Stomach (tissue), 9 donors: Measurements from ENCODE around the gene ATXN1. TPM values are rescaled to one million over a fixed set of nuclear protein-coding genes. Genes with fewer than 3 reads are reported as not detected.
A peak's percentile ranks its signal among the peaks of the same experiment; 100 is the strongest.

ENCODE experiments used
- DNase-seq, 2 donors: peaks; one replicate each; pipeline versions ENCODE4 v3.0.0 to v3.0.0-alpha.2; 2013 to 2019
- H3K27ac ChIP-seq, 5 donors: fragments of 200-600 bp in 4 of 5; sonication (generic) in 4 of 5; one replicate each; pipeline ENCODE4 v1.5.1; 2013 to 2019; ENCODE audit warnings: mild to moderate bottlenecking in 1 of 5, moderate library complexity in 1 of 5
- H3K27me3 ChIP-seq, 3 donors: fragments of 200-600 bp; sonication (generic); one replicate each; pipeline ENCODE4 v1.5.1; 2017 to 2019; ENCODE audit warnings: mixed run types in 1 of 3
- H3K36me3 ChIP-seq, 4 donors: fragments of 200-600 bp; sonication (generic); 1 replicate in 3 of 4; 2 replicates in 1 of 4; pipeline ENCODE4 v1.5.1; 2016 to 2019
- H3K4me1 ChIP-seq, 4 donors: fragments of 200-600 bp; sonication (generic); one replicate each; pipeline ENCODE4 v1.5.1; 2016 to 2019
- H3K4me3 ChIP-seq, 4 donors: fragments of 200-600 bp; sonication (generic) in 3 of 4; one replicate each; pipeline ENCODE4 v1.5.1; 2016 to 2019; ENCODE audit warnings: mild to moderate bottlenecking in 1 of 4
- H3K9me3 ChIP-seq, 4 donors: fragments of 200-600 bp; sonication (generic); one replicate each; pipeline ENCODE4 v1.5.1; 2016 to 2019
- EP300 ChIP-seq: sonication (generic); formaldehyde crosslinking; IDR thresholded peaks from one replicate; pipeline ENCODE4 v1.6.1; 2017; ENCODE audit warnings: antibody characterized with exemption
- POLR2A ChIP-seq, 4 donors: fragments of 450-650 bp; IDR thresholded peaks; one replicate each; pipeline ENCODE4 v1.6.1; 2016; ENCODE audit warnings: antibody characterized with exemption in 4 of 4, control low read depth in 2 of 4, mild to moderate bottlenecking in 1 of 4, moderate library complexity in 1 of 4
- POLR2AphosphoS5 ChIP-seq, 3 donors: sonication (generic); formaldehyde crosslinking; IDR thresholded peaks; one replicate each; pipeline ENCODE4 v1.6.1; 2016; ENCODE audit warnings: antibody characterized with exemption in 3 of 3
- WGBS, 5 donors: extraction: QIAGEN DNeasy Blood & Tissue Kit in 3 of 5; methylation state at CpG; one replicate each; pipeline versions ENCODE4 v1.1.5 to v1.1.7; 2013 to 2018; 5-methylcytosine and 5-hydroxymethylcytosine counted together
- intact Hi-C: fragments of 100-400 bp; cut with DNase I; formaldehyde crosslinking; loops from one replicate; pipeline ENCODE4 v1.15.1; 2023; ENCODE audit warnings: low total_unique reads
- polyA plus RNA-seq, 3 donors: library from polyadenylated mRNA; stranded (reverse); fragments of 200-250 nt; gene quantifications; one replicate each; pipeline ENCODE4 v1.2.3, GENCODE V29; 2013
- total RNA-seq, 5 donors: library from RNA; depleted of rRNA; stranded (reverse); fragments of >200 nt; gene quantifications; one replicate each; pipeline versions ENCODE4 v1.1.0 to v1.2.3, GENCODE V29; 2014 to 2016
- TF ChIP-seq, protein P1 (sequence below), 7 experiments: fragments of 450-650 bp in 4 of 7; fragments of 200-600 bp in 3 of 7; sonication (generic) in 3 of 7; IDR thresholded peaks; one replicate each; pipeline ENCODE4 v1.5.1; 2016 to 2019; ENCODE audit warnings: antibody characterized with exemption in 7 of 7, control low read depth in 2 of 7, mild to moderate bottlenecking in 1 of 7
- donor health status: healthy with polysubstance abuse.
- donor health status: Bipolar disorder and iron deficiency.
- donor health status: healthy.

Gene ATXN1
- total and polyA plus RNA-seq, 8 donors, result 5.2 to 106 (median 39.0) TPM

- no peaks in the 10 kb centered on the region for H3K9me3 ChIP-seq
- peak overlapping the region in 3 of 5 donors; percentile 13 to 71 (median 16) for H3K27ac ChIP-seq
- H3K4me1 ChIP-seq, result peaks cover 0 to 57% (median 33%) of the 10 kb centered on the region in 4 donors
- WGBS, 5 donors, result 54 to 64% (median 58%) methylated on average over 9 to 10 of the region's 10 CpGs
- intact Hi-C loops, result loop anchor here (10.0 kb wide), 1 partner anchor 436 kb away; no protein-coding TSS in a partner anchor
- TF ChIP-seq, protein P1, sequence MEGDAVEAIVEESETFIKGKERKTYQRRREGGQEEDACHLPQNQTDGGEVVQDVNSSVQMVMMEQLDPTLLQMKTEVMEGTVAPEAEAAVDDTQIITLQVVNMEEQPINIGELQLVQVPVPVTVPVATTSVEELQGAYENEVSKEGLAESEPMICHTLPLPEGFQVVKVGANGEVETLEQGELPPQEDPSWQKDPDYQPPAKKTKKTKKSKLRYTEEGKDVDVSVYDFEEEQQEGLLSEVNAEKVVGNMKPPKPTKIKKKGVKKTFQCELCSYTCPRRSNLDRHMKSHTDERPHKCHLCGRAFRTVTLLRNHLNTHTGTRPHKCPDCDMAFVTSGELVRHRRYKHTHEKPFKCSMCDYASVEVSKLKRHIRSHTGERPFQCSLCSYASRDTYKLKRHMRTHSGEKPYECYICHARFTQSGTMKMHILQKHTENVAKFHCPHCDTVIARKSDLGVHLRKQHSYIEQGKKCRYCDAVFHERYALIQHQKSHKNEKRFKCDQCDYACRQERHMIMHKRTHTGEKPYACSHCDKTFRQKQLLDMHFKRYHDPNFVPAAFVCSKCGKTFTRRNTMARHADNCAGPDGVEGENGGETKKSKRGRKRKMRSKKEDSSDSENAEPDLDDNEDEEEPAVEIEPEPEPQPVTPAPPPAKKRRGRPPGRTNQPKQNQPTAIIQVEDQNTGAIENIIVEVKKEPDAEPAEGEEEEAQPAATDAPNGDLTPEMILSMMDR (IDR thresholded peaks at IDR 0.05), result peak in 3 of 7 experiments; percentile 21 to 29 (median 24)
- TF ChIP-seq EP300, result no peak
- TF ChIP-seq POLR2AphosphoS5 (IDR thresholded peaks at IDR 0.05), result peak; percentile 35 to 75 (median 56)
- H3K27me3 ChIP-seq, result no peaks in the 10 kb centered on the region
- no peaks in the 10 kb centered on the region for H3K36me3 ChIP-seq
- no peak overlapping the region for H3K4me3 ChIP-seq
- DNase-seq, result peak; percentile 34 to 85
Measured at GRCh38 chr6:16338577-16339264, 422.5 kb downstream of the ATXN1 start.

- Histone ChIP-seq H3K27me3 (no peaks in the 10 kb centered on the region), H3K4me1 (peaks cover under 1 to 61% (median 36%) of the 10 kb centered on the region in 4 donors), H3K36me3 (no peaks in the 10 kb centered on the region), H3K4me3 (no peak overlapping the region), H3K9me3 (no peaks in the 10 kb centered on the region), H3K27ac (peak overlapping the region in 3 of 5 donors; percentile 27 to 71 (median 50))
- peak; percentile 59 to 76 (median 67) for TF ChIP-seq POLR2AphosphoS5 (IDR thresholded peaks at IDR 0.05)
- TF ChIP-seq, protein P1 (IDR thresholded peaks at IDR 0.05), result no peak
- intact Hi-C loops, result loop anchor here (10.0 kb wide), 1 partner anchor 437 kb away; no protein-coding TSS in a partner anchor
- DNase-seq, result peak; percentile 70 to 94
- WGBS, 5 donors, result 56 to 75% (median 63%) methylated on average over 13 of the region's 13 CpGs
Measured at GRCh38 chr6:16337295-16337975, 423.8 kb downstream of the ATXN1 start.

DNA sequence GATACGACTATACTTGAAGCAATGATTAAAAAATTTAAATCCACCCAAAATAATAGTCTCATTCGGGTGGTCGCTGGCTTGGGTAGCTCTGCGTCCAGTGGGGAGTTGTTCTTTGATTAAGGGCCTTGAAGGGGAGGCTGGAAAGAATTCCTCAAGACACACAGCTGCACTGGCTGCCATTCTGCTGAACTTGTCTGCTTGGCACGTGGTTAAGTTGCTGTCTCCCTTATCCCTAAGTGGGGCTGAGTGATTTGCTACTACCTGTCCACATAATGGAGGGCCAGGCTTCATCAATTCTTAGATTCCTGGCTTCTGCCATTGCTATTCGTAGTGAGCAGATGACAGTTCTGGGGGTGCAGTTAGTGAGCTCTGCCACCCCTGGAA lies 424.4 kb downstream of the ATXN1 start:
- peak in 1 of 2 donors; percentile 47 for DNase-seq
- intact Hi-C loops, result loop anchor here (10.0 kb wide), 1 partner anchor 438 kb away; no protein-coding TSS in a partner anchor
- WGBS, 5 donors, result 76 to 87% (median 79%) methylated on average over 6 of the region's 6 CpGs
- TF ChIP-seq POLR2AphosphoS5 (IDR thresholded peaks at IDR 0.05), result no peak
- TF ChIP-seq, protein P1 (IDR thresholded peaks at IDR 0.05), result no peak
- no peak overlapping the region for H3K4me3 ChIP-seq
- no peaks in the 10 kb centered on the region for H3K36me3 ChIP-seq
- H3K4me1 ChIP-seq, result peaks cover 6 to 61% (median 38%) of the 10 kb centered on the region in 4 donors
- H3K27me3 ChIP-seq, result no peaks in the 10 kb centered on the region
- H3K27ac ChIP-seq, result peak overlapping the region in 2 of 5 donors; percentile 50 to 71
- H3K9me3 ChIP-seq, result no peaks in the 10 kb centered on the region

DNA sequence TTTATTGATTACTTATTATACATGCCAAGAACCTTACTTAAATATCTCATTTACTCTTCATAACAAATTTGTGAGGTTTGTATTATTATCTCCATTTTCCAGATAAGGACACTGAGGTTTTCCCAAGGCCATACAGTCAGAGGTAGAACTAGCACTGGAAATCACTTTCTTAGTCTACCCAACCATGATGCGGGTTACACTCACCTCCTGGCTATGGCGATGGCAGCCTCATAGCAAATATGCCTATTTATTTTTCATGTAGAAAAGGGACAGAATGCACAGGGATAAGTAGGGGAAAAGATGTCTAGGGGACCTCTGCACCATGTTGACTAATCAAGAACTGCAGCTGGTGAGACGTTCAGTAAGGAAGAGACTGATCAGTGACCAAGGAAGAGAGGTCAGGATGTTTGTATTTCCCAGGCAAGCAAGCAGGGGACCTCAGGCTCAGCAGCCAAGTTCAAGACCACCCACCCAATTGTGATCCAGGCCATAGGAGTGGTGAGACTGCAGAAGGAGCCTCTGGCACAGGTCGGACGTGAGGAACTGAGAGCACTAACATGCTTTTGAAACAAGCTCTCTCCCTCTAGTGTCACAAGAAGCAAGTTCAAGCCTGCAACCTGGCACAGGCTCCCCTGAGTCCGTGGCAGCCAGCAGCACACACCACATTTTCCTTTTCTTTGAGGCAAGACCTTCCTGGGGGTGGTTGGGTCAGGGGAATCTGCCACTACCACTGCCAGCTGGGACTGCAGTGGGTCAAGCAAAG lies 425.0 kb downstream of the ATXN1 start:
- no peak for DNase-seq
- TF ChIP-seq POLR2A (IDR thresholded peaks at IDR 0.05), result no peak
- TF ChIP-seq POLR2AphosphoS5 (IDR thresholded peaks at IDR 0.05), result no peak
- TF ChIP-seq EP300, result no peak
- TF ChIP-seq, protein P1 (IDR thresholded peaks at IDR 0.05), result no peak
- WGBS, 5 donors, result 76 to 87% (median 80%) methylated on average over 5 to 6 of the region's 6 CpGs
- Histone ChIP-seq H3K27me3 (no peaks in the 10 kb centered on the region), H3K36me3 (no peaks in the 10 kb centered on the region), H3K4me3 (no peak overlapping the region), H3K27ac (peak overlapping the region in 1 of 5 donors; percentile 14), H3K4me1 (peaks cover 13 to 67% (median 44%) of the 10 kb centered on the region in 4 donors), H3K9me3 (no peaks in the 10 kb centered on the region)
- intact Hi-C loops, result loop anchor here (10.0 kb wide), 1 partner anchor 439 kb away; no protein-coding TSS in a partner anchor
